Liver (tissue), 9 donors: ENCODE data around the gene F8A2. TPM values are rescaled to one million over a fixed set of nuclear protein-coding genes. Genes with fewer than 3 reads are reported as not detected.
"Not testable (repeated sequence)": the region's sequence is repeated elsewhere in the genome, so short reads cannot be mapped to it uniquely, and the experiment has no call there.

Experiments
- DNase-seq: peaks from one replicate; pipeline ENCODE4 v3.0.0-alpha.2; 2017; ENCODE audit warnings: low spot score
- H3K27ac ChIP-seq, 2 donors: one replicate each; pipeline ENCODE4 v1.7.0; 2013; ENCODE audit warnings: inconsistent platforms in 2 of 2, low read length in 2 of 2, control low read depth in 1 of 2, low read depth in 1 of 2, mild to moderate bottlenecking in 1 of 2
- H3K27me3 ChIP-seq, 4 donors: one replicate each; pipeline versions ENCODE4 v1.6.1 to v1.7.0; 2013; ENCODE audit warnings: low read length in 3 of 4, inconsistent platforms in 1 of 4, mild to moderate bottlenecking in 1 of 4, moderate library complexity in 1 of 4; ENCODE audit not compliant: control insufficient read depth in 4 of 4, insufficient read depth in 4 of 4
- H3K36me3 ChIP-seq, 4 donors: one replicate each; pipeline versions ENCODE4 v1.6.1 to v1.7.0; 2013; ENCODE audit warnings: low read length in 3 of 4, mild to moderate bottlenecking in 3 of 4, low read depth in 1 of 4, moderate library complexity in 1 of 4; ENCODE audit not compliant: control insufficient read depth in 4 of 4, insufficient read depth in 3 of 4
- H3K4me1 ChIP-seq, 4 donors: one replicate each; pipeline versions ENCODE4 v1.6.1 to v1.7.0; 2013; ENCODE audit warnings: low read length in 3 of 4, mild to moderate bottlenecking in 3 of 4, moderate library complexity in 1 of 4; ENCODE audit not compliant: control insufficient read depth in 4 of 4, insufficient read depth in 4 of 4
- H3K4me3 ChIP-seq, 3 donors: one replicate each; pipeline versions ENCODE4 v1.6.1 to v1.7.0; 2013; ENCODE audit warnings: low read length in 3 of 3, control low read depth in 1 of 3, low read depth in 1 of 3, mild to moderate bottlenecking in 1 of 3
- H3K9ac ChIP-seq, 2 donors: one replicate each; pipeline ENCODE4 v1.7.0; 2013; ENCODE audit warnings: low read length in 2 of 2, mild to moderate bottlenecking in 2 of 2, moderate library complexity in 2 of 2, control low read depth in 1 of 2, low read depth in 1 of 2
- H3K9me3 ChIP-seq, 4 donors: one replicate each; pipeline versions ENCODE4 v1.6.1 to v1.7.0; 2013; ENCODE audit warnings: low read length in 3 of 4; ENCODE audit not compliant: control insufficient read depth in 4 of 4
- WGBS: extraction: QIAGEN DNeasy Blood & Tissue Kit; methylation state at CpG from one replicate; pipeline ENCODE4 v1.1.7; 2013; 5-methylcytosine and 5-hydroxymethylcytosine counted together
- polyA plus RNA-seq, 2 donors: library from polyadenylated mRNA; stranded (reverse) in 1 of 2; unstranded in 1 of 2; fragments of 200-250 nt in 1 of 2; fragments of >200 nt in 1 of 2; fragmentation: Nextera tagmentation in 1 of 2; extraction: Ambion mirVana in 1 of 2; gene quantifications; one replicate each; pipeline versions ENCODE4 v1.2.1 to v1.2.3, GENCODE V29; 2013 to 2015
- total RNA-seq, 2 donors: library from RNA; depleted of rRNA; stranded (reverse); fragments of >200 nt; gene quantifications; one replicate each; pipeline ENCODE4 v1.2.3, GENCODE V29; 2014
- donor health status: healthy.
- donor health status: healthy.
- donor health status: healthy.
- donor health status: healthy.
- donor health status: healthy.

F8A2 gene
- total and polyA plus RNA-seq, 4 donors, result not detected

DNA sequence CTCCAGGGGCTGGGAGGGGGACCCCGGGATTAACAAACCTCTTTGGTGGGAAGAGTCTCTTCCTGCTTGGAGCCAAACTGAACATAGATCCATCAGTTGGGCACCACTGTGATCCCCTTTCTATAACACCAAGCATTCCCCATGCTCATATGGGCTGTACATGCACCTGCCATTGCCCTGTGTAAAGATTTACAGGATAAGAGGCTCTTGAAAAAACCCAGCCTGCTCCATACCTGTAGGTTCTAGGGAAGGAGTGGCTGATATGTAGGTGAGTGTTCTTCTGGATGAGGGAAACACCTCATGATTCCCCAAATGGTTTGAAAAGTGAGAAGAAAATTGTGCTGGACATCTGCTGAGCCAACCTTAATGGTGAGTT is 46.6 kb upstream of the F8A2 start:
- not testable (repeated sequence) for H3K27ac ChIP-seq, H3K4me1 ChIP-seq, H3K4me3 ChIP-seq, H3K9me3 ChIP-seq, H3K36me3 ChIP-seq, DNase-seq, H3K9ac ChIP-seq, H3K27me3 ChIP-seq
- WGBS, result 58% methylated on average over 1 of the region's 1 CpG

DNA sequence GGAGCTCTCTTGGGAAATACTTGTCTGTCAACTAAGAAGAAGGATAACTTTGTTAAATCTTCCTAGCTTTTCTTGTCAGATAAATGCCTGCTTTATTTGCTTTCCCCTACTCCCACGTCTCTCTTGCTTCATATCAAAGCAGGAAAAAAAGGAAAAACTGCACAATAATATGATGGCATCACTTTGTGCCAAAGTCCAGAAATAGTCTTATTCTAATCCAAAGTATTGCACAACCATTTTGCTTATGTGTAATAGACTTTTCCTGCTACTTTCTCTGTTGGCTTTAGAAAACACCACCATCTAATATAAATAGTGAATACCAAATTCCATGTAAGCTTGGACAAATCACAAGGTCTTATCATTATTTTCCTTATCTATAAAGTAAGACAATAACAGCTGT is 36.2 kb upstream of the F8A2 start:
- H3K4me3 ChIP-seq, H3K9ac ChIP-seq, DNase-seq, H3K4me1 ChIP-seq, H3K27me3 ChIP-seq, H3K9me3 ChIP-seq, H3K27ac ChIP-seq, H3K36me3 ChIP-seq: not testable (repeated sequence)
- no CpG with 5 or more reads among the region's 1 CpG for WGBS

DNA sequence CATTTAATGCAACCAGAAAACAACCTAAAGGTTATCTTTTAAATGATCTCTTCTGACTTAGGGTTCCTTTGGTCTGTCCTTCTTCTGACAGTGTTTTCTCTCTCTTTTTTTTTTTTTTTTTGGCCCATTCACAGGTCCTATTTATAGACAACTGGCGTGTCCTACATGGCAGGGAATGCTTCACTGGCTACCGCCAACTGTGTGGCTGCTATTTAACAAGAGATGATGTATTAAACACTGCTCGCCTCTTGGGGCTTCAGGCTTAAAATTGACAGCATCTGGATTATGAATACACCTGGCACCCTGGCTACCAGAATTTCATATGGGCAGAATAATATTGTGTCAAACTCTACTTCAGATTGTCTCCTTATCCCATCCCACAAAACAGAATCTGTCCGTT is 32.4 kb upstream of the F8A2 start:
- no CpG with 5 or more reads among the region's 4 CpGs for WGBS
- H3K36me3 ChIP-seq, DNase-seq, H3K4me3 ChIP-seq, H3K9ac ChIP-seq, H3K27me3 ChIP-seq, H3K9me3 ChIP-seq, H3K4me1 ChIP-seq, H3K27ac ChIP-seq: not testable (repeated sequence)

GRCh38 chrX:155363712-155364111 is 18.2 kb upstream of the F8A2 start:
- H3K9me3 ChIP-seq, H3K4me1 ChIP-seq, H3K27ac ChIP-seq, H3K27me3 ChIP-seq, H3K9ac ChIP-seq, H3K36me3 ChIP-seq, H3K4me3 ChIP-seq, DNase-seq: not testable (repeated sequence)
- no CpG with 5 or more reads among the region's 7 CpGs for WGBS

- H3K27ac ChIP-seq, H3K9ac ChIP-seq, DNase-seq, H3K4me1 ChIP-seq, H3K4me3 ChIP-seq, H3K36me3 ChIP-seq, H3K27me3 ChIP-seq, H3K9me3 ChIP-seq: not testable (repeated sequence)
- WGBS, result no CpG with 5 or more reads among the region's 9 CpGs
Observed at GRCh38 chrX:155373777-155374458, 8.0 kb upstream of the F8A2 start.

- not testable (repeated sequence) for H3K36me3 ChIP-seq, H3K9me3 ChIP-seq, H3K27ac ChIP-seq, H3K27me3 ChIP-seq, H3K9ac ChIP-seq, H3K4me1 ChIP-seq, H3K4me3 ChIP-seq, DNase-seq
- no CpG with 5 or more reads among the region's 7 CpGs for WGBS
Observed at GRCh38 chrX:155379802-155380201, 2.1 kb upstream of the F8A2 start.

- not testable (repeated sequence) for H3K9ac ChIP-seq, H3K27me3 ChIP-seq, H3K4me3 ChIP-seq, H3K9me3 ChIP-seq, DNase-seq, H3K4me1 ChIP-seq, H3K27ac ChIP-seq, H3K36me3 ChIP-seq
- WGBS, result no CpG with 5 or more reads among the region's 64 CpGs
Observed at GRCh38 chrX:155382529-155382967, 653 bp downstream of the F8A2 start.
